Endothelial cell of umbilical vein (primary cell): ENCODE results near the gene TCEAL5. TPM values are rescaled to one million over a fixed set of nuclear protein-coding genes. Genes with fewer than 3 reads are reported as not detected.

Experiments
- polyA plus RNA-seq, 4 experiments: library from polyadenylated mRNA; depleted of rRNA in 3 of 4; stranded (reverse) in 3 of 4; unstranded in 1 of 4; fragments of >200 nt; gene quantifications; 2 replicates each; pipeline versions ENCODE4 v1.2.1 to v1.2.3, GENCODE V29; 2011 to 2012; ENCODE audit warnings: missing spikeins in 1 of 4
- total RNA-seq: library from RNA; stranded (reverse); gene quantifications from 2 replicates; pipeline ENCODE4 v1.2.3, GENCODE V29; 2021

Gene TCEAL5
- total and polyA plus RNA-seq, 2 donors (not counting 3 experiments of a cell fraction or from before 2014, with no cell fraction given), result not detected

Other genes starting within 250 kb of the TCEAL5 start
- gene BEX1, start 212.6 kb downstream of the TCEAL5 start, total RNA-seq, result 0.46 TPM in 1 of 2 replicates, not detected in the other
- gene BEX1, start 212.6 kb downstream of the TCEAL5 start, polyA plus RNA-seq, result 0.14 and 0.19 TPM in 2 replicates
- not detected in 2 replicates for gene NXF3, start 183.6 kb downstream of the TCEAL5 start, total RNA-seq
- gene NXF3, start 183.6 kb downstream of the TCEAL5 start, polyA plus RNA-seq, result not detected in 2 replicates
- 28.0 and 30.3 TPM in 2 replicates for gene BEX4, start 61.6 kb downstream of the TCEAL5 start, total RNA-seq
- 12.9 and 17.8 TPM in 2 replicates for gene BEX4, start 61.6 kb downstream of the TCEAL5 start, polyA plus RNA-seq
- gene TCEAL8, start 21.6 kb downstream of the TCEAL5 start, total RNA-seq, result 51.8 and 52.0 TPM in 2 replicates
- gene TCEAL8, start 21.6 kb downstream of the TCEAL5 start, polyA plus RNA-seq, result 22.9 and 31.0 TPM in 2 replicates
- gene BEX2, start 34.2 kb upstream of the TCEAL5 start, total RNA-seq, result 0.88 and 1.4 TPM in 2 replicates
- gene BEX2, start 34.2 kb upstream of the TCEAL5 start, polyA plus RNA-seq, result 0.92 and 1.4 TPM in 2 replicates
- 8.2 and 10.5 TPM in 2 replicates for gene TCEAL7, start 53.5 kb upstream of the TCEAL5 start, total RNA-seq
- 4.2 and 4.6 TPM in 2 replicates for gene TCEAL7, start 53.5 kb upstream of the TCEAL5 start, polyA plus RNA-seq
- 98.3 and 99.2 TPM in 2 replicates for gene TCEAL9, start 79.8 kb upstream of the TCEAL5 start, total RNA-seq
- 37.2 and 61.7 TPM in 2 replicates for gene TCEAL9, start 79.8 kb upstream of the TCEAL5 start, polyA plus RNA-seq
- gene BEX3, start 99.8 kb upstream of the TCEAL5 start, total RNA-seq, result 227 and 233 TPM in 2 replicates
- gene BEX3, start 99.8 kb upstream of the TCEAL5 start, polyA plus RNA-seq, result 235 and 332 TPM in 2 replicates
- gene RAB40A, start 242.7 kb upstream of the TCEAL5 start, total RNA-seq, result 0.23 and 0.58 TPM in 2 replicates
- 0.30 and 0.33 TPM in 2 replicates for gene RAB40A, start 242.7 kb upstream of the TCEAL5 start, polyA plus RNA-seq